Measurements from ENCODE around the gene FARP1. TPM values are rescaled to one million over a fixed set of nuclear protein-coding genes. Genes with fewer than 3 reads are reported as not detected.

FARP1 gene
- total RNA-seq, 1 donor from 2014 or later: 278 TPM

DNA sequence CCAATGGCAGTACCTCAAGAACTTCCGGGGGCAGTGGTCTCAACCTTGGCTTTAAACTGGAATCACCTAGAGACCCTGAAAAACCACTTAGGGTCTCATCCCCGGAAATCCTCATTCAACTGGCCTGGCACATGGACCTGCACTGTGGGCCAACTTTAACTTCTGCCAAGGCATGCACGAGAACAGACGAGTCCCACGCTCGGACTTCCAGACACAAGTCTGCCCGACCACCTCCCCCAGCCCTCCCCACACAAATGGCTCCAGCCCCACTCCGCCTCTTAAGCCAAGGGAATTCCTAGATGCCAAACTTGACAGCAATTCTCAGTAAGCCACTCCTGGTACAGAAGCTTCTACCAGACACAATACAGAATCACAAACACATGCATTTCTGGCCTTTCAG, 320.1 kb downstream of the FARP1 start:
- DNase-seq (ENCODE audit: low spot score, unreplicated experiment): no peak
- Mint-ChIP-seq H3K4me3 (ENCODE audit: low read depth) (no peak overlapping the region), H3K36me3 (ENCODE audit: insufficient read depth) (peaks cover 30% of the 10 kb centered on the region), H3K27ac (no peak overlapping the region), H3K9me3 (ENCODE audit: low read depth) (no peaks in the 10 kb centered on the region), H3K27me3 (no peaks in the 10 kb centered on the region), H3K4me1 (ENCODE audit: low read depth) (peaks cover 14% of the 10 kb centered on the region)
- TF ChIP-seq, protein P1, sequence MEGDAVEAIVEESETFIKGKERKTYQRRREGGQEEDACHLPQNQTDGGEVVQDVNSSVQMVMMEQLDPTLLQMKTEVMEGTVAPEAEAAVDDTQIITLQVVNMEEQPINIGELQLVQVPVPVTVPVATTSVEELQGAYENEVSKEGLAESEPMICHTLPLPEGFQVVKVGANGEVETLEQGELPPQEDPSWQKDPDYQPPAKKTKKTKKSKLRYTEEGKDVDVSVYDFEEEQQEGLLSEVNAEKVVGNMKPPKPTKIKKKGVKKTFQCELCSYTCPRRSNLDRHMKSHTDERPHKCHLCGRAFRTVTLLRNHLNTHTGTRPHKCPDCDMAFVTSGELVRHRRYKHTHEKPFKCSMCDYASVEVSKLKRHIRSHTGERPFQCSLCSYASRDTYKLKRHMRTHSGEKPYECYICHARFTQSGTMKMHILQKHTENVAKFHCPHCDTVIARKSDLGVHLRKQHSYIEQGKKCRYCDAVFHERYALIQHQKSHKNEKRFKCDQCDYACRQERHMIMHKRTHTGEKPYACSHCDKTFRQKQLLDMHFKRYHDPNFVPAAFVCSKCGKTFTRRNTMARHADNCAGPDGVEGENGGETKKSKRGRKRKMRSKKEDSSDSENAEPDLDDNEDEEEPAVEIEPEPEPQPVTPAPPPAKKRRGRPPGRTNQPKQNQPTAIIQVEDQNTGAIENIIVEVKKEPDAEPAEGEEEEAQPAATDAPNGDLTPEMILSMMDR (IDR thresholded peaks at IDR 0.05; ENCODE audit: unreplicated experiment): no peak

DNA sequence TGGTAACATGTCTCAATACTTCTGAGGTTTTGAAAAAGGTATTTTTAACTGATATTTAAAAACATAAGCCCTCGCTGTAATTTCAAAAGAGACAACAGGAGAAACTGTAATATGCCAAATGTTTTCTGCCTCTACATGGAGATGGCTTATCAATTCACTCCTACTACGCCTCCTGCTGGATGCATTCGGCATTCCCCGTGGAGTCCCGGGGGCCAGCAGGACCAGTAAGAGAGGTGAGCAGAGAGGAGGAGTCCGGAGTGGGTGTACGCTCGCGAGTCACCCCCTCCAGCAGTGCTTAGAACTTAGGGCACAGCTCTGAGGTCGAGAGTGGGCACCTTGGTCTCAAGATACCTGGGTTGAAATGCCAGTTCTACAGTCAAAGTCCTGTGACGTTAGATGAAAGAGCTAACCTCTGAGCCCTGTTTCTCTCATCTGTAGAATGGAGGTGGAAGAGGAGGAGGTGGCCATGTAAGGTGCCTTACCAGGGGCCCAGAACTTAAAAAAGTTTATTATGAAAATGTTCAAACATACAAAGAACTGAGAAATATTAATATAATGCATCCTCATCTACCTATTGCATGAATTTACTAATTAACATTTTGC, 323.8 kb downstream of the FARP1 start:
- Mint-ChIP-seq H3K36me3 (ENCODE audit: insufficient read depth) (peaks cover 24% of the 10 kb centered on the region), H3K4me1 (ENCODE audit: low read depth) (peaks cover 10% of the 10 kb centered on the region), H3K4me3 (ENCODE audit: low read depth) (no peak overlapping the region), H3K9me3 (ENCODE audit: low read depth) (no peaks in the 10 kb centered on the region), H3K27ac (no peak overlapping the region), H3K27me3 (no peaks in the 10 kb centered on the region)
- DNase-seq (ENCODE audit: low spot score, unreplicated experiment): peak; percentile 37
- TF ChIP-seq, protein P1 (IDR thresholded peaks at IDR 0.05; ENCODE audit: unreplicated experiment): peak; percentile 66

DNA sequence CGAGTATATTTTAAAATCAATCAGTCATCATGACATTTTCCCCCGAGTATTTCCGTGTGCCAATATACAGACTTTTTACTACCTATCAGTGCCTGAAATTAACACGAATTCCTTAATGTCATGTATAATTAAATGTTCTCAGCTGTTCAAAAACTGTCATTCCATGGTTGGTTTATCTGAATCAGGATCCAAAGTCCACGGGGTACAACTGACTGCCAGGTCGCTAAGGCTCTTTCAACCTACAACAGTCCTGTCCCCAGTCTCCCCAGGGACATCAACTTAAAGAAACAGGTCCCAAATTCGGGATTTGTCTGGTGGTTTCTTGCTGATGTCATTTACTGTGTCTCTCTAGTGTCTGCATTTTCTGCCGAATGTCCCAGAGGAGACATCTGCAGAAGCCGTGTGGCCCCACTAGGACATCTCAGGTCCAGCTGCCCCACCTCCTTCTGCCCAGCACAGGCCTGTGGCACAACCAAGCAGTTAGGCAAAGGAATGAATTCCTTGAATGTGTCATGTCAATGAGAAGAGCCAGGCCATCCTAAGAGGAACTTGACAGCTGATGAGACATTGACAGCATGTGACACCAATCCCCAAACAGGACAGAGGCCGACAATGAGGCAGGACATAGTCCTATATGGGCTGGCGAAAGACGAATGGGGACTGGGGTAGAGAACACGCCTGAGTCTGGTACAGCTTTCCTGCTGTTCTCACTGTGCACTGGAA, 324.5 kb downstream of the FARP1 start:
- no peaks in the 10 kb centered on the region for H3K9me3 Mint-ChIP-seq (ENCODE audit: low read depth)
- no peak overlapping the region for H3K27ac Mint-ChIP-seq

DNA sequence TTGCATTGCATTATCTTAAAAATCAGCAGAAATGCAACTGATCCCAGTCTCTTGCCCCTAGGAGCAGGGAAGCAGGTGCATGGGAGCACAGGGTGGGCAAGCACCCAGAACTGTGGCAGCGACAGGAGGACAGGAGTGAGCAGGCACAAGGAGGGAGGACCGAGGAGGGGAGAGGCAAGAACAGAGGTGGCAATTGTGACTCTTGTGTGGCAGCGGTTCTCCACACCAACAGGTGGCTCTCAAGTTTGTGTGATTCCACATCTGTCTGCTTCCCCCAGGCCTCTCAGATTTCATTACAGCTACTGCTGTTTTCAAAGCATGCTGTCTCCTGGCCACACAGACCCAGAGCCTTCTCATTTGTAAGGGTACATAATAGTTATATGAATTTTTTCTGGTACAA, 325.5 kb downstream of the FARP1 start:
- Mint-ChIP-seq H3K4me3 (ENCODE audit: low read depth) (no peak overlapping the region), H3K4me1 (ENCODE audit: low read depth) (peaks cover 15% of the 10 kb centered on the region), H3K9me3 (ENCODE audit: low read depth) (no peaks in the 10 kb centered on the region), H3K27ac (peak overlapping the region; percentile 88), H3K27me3 (no peaks in the 10 kb centered on the region), H3K36me3 (ENCODE audit: insufficient read depth) (peaks cover 21% of the 10 kb centered on the region)
- TF ChIP-seq, protein P1 (IDR thresholded peaks at IDR 0.05; ENCODE audit: unreplicated experiment): no peak
- no peak for DNase-seq (ENCODE audit: low spot score, unreplicated experiment)

More for the DNA sequence above, 324.5 kb downstream of the FARP1 start:
- no peak for DNase-seq (ENCODE audit: low spot score, unreplicated experiment)
- Mint-ChIP-seq H3K4me1 (ENCODE audit: low read depth) (peaks cover 14% of the 10 kb centered on the region), H3K4me3 (ENCODE audit: low read depth) (no peak overlapping the region), H3K27me3 (no peaks in the 10 kb centered on the region), H3K36me3 (ENCODE audit: insufficient read depth) (peaks cover 25% of the 10 kb centered on the region)
- TF ChIP-seq, protein P1 (IDR thresholded peaks at IDR 0.05; ENCODE audit: unreplicated experiment): no peak

DNA sequence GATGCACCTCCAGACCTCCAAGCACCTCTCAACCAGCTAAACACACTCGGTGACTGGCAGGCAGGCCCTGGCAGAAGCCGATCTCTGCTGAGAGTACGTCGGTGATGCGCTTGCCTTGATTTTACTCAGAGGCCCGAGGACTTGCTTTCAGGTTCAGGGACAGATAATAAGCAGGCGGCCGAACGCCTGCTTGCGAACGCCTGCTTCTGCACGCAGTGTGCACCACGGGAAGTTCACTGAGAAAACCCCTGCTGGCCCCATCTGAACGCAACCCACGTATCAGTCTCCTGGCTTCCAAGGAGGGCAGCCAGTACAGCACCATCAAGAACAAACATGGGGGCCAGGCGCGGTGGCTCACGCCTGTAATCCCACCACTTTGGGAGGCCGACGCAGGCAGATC, 326.0 kb downstream of the FARP1 start:
- no peak for DNase-seq (ENCODE audit: low spot score, unreplicated experiment)
- Mint-ChIP-seq H3K27me3 (no peaks in the 10 kb centered on the region), H3K27ac (peak overlapping the region; percentile 88), H3K36me3 (ENCODE audit: insufficient read depth) (peaks cover 17% of the 10 kb centered on the region), H3K4me3 (ENCODE audit: low read depth) (no peak overlapping the region), H3K4me1 (ENCODE audit: low read depth) (peaks cover 19% of the 10 kb centered on the region), H3K9me3 (ENCODE audit: low read depth) (no peaks in the 10 kb centered on the region)
- TF ChIP-seq, protein P1 (IDR thresholded peaks at IDR 0.05; ENCODE audit: unreplicated experiment): no peak
